ENCODE measurements around the gene KRI1.

KRI1 gene

DNA sequence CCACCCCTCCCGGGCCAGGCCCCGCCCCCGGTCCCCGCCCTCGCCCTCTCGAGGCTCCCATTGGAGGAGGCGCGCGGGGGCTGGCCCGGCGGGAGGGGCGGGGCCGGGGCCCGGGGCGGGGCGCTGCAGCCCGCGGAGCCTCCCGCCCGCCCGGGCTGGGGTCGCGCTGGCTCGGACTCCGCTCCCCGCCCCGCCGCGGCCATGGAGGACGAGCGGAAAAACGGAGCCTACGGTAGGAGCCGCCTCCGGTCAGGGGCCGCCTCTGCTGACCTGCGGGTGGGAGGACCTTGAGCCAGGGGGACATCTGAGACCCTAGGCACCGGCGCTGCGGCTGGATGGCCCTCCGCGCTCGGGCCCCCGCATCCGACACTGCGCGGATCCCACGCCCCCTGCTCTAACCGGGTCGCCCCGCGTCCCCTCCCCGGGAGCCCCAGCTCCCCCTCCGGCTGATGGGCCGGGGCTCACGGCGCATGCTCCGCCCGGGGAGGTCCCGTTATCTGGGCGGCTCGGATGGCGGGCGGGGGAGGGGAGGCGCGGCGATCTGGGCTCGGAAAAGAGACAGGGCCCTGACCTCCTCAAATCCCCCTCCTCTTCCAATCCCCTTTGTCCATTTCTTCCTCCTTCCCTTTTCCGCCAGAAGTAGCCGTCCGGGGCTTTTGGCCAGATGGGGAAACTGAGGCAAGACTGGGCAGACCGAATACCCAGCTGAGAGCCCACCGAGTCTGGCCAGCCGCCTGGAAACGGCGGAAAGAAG lies 36.7 kb upstream of the KRI1 start:
- ATAC-seq = peak; percentile 96
- TF ChIP-seq, protein P1, sequence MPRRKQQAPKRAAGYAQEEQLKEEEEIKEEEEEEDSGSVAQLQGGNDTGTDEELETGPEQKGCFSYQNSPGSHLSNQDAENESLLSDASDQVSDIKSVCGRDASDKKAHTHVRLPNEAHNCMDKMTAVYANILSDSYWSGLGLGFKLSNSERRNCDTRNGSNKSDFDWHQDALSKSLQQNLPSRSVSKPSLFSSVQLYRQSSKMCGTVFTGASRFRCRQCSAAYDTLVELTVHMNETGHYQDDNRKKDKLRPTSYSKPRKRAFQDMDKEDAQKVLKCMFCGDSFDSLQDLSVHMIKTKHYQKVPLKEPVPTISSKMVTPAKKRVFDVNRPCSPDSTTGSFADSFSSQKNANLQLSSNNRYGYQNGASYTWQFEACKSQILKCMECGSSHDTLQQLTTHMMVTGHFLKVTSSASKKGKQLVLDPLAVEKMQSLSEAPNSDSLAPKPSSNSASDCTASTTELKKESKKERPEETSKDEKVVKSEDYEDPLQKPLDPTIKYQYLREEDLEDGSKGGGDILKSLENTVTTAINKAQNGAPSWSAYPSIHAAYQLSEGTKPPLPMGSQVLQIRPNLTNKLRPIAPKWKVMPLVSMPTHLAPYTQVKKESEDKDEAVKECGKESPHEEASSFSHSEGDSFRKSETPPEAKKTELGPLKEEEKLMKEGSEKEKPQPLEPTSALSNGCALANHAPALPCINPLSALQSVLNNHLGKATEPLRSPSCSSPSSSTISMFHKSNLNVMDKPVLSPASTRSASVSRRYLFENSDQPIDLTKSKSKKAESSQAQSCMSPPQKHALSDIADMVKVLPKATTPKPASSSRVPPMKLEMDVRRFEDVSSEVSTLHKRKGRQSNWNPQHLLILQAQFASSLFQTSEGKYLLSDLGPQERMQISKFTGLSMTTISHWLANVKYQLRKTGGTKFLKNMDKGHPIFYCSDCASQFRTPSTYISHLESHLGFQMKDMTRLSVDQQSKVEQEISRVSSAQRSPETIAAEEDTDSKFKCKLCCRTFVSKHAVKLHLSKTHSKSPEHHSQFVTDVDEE (CRISPR knock-in tag; IDR thresholded peaks at IDR 0.05) = no peak
- TF ChIP-seq, protein P2, sequence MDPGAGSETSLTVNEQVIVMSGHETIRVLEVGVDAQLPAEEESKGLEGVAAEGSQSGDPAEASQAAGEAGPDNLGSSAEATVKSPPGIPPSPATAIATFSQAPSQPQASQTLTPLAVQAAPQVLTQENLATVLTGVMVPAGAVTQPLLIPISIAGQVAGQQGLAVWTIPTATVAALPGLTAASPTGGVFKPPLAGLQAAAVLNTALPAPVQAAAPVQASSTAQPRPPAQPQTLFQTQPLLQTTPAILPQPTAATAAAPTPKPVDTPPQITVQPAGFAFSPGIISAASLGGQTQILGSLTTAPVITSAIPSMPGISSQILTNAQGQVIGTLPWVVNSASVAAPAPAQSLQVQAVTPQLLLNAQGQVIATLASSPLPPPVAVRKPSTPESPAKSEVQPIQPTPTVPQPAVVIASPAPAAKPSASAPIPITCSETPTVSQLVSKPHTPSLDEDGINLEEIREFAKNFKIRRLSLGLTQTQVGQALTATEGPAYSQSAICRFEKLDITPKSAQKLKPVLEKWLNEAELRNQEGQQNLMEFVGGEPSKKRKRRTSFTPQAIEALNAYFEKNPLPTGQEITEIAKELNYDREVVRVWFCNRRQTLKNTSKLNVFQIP (CRISPR knock-in tag; IDR thresholded peaks at IDR 0.05; ENCODE audit: borderline replicate concordance, low read depth) = no peak
- TF ChIP-seq CSDC2 (CRISPR knock-in tag; IDR thresholded peaks at IDR 0.05) = no peak

DNA sequence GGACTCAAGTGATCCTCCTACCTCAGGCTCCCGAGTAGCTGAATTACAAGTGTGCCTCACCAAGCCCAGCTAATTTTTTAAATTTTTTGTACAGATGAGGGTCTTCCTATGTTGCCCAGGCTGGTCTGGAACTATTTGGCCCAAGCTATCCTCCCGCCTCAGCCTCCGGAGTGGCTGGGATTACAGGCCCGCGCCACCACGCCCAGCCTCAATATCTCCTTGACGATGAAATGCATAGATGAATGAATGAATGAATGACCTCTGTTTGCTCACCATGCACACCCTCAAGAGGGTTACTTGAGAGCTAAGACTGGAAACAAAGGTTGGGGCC lies 36.2 kb upstream of the KRI1 start:
- TF ChIP-seq ZNF8 (CRISPR knock-in tag; IDR thresholded peaks at IDR 0.05) = no peak
- TF ChIP-seq PPARA (CRISPR knock-in tag; IDR thresholded peaks at IDR 0.05; ENCODE audit: borderline replicate concordance) = no peak
- TF ChIP-seq TCF4 (CRISPR knock-in tag; IDR thresholded peaks at IDR 0.05; ENCODE audit: borderline replicate concordance) = no peak
- ATAC-seq = no peak; the same call in 2 of the 3 replicates

DNA sequence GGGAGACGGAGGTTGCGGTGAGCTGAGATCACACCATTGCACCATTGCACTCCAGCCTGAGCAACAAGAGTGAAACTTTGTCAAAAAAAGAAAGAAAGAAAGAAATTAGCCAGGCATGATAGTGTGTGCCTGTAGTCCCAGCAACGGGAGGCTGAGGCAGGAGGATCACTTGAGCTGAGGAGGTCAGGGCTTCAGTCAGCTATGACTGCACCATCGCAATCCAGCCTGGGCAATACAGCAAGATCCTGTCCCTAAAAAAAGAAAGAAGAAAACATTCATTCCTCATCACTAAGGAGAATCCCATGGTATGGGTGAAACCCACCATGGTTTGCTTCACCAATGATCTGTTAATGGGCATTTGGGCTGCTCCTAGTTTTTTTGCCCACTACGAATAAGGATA lies 34.3 kb upstream of the KRI1 start:
- ATAC-seq = no peak
- TF ChIP-seq ZNF8 (CRISPR knock-in tag; IDR thresholded peaks at IDR 0.05) = no peak
- no peak for TF ChIP-seq CSDC2 (CRISPR knock-in tag; IDR thresholded peaks at IDR 0.05)
- TF ChIP-seq SNAI2 (CRISPR knock-in tag; IDR thresholded peaks at IDR 0.05) = no peak
- no peak for TF ChIP-seq ZC3H10 (CRISPR knock-in tag; IDR thresholded peaks at IDR 0.05)
- TF ChIP-seq, protein P2 (CRISPR knock-in tag; IDR thresholded peaks at IDR 0.05; ENCODE audit: borderline replicate concordance, low read depth) = no peak
- no peak for TF ChIP-seq TCF4 (CRISPR knock-in tag; IDR thresholded peaks at IDR 0.05; ENCODE audit: borderline replicate concordance)
- TF ChIP-seq, protein P3, sequence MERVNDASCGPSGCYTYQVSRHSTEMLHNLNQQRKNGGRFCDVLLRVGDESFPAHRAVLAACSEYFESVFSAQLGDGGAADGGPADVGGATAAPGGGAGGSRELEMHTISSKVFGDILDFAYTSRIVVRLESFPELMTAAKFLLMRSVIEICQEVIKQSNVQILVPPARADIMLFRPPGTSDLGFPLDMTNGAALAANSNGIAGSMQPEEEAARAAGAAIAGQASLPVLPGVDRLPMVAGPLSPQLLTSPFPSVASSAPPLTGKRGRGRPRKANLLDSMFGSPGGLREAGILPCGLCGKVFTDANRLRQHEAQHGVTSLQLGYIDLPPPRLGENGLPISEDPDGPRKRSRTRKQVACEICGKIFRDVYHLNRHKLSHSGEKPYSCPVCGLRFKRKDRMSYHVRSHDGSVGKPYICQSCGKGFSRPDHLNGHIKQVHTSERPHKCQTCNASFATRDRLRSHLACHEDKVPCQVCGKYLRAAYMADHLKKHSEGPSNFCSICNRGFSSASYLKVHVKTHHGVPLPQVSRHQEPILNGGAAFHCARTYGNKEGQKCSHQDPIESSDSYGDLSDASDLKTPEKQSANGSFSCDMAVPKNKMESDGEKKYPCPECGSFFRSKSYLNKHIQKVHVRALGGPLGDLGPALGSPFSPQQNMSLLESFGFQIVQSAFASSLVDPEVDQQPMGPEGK (CRISPR knock-in tag; IDR thresholded peaks at IDR 0.05; ENCODE audit: borderline replicate concordance) = no peak
- no peak for TF ChIP-seq BACH2 (CRISPR knock-in tag; IDR thresholded peaks at IDR 0.05; ENCODE audit: borderline replicate concordance)
- TF ChIP-seq, protein P4, sequence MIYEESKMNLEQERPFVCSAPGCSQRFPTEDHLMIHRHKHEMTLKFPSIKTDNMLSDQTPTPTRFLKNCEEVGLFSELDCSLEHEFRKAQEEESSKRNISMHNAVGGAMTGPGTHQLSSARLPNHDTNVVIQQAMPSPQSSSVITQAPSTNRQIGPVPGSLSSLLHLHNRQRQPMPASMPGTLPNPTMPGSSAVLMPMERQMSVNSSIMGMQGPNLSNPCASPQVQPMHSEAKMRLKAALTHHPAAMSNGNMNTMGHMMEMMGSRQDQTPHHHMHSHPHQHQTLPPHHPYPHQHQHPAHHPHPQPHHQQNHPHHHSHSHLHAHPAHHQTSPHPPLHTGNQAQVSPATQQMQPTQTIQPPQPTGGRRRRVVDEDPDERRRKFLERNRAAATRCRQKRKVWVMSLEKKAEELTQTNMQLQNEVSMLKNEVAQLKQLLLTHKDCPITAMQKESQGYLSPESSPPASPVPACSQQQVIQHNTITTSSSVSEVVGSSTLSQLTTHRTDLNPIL (CRISPR knock-in tag; IDR thresholded peaks at IDR 0.05; ENCODE audit: low read depth) = no peak
- no peak for TF ChIP-seq PPARA (CRISPR knock-in tag; IDR thresholded peaks at IDR 0.05; ENCODE audit: borderline replicate concordance)
- TF ChIP-seq, protein P5, sequence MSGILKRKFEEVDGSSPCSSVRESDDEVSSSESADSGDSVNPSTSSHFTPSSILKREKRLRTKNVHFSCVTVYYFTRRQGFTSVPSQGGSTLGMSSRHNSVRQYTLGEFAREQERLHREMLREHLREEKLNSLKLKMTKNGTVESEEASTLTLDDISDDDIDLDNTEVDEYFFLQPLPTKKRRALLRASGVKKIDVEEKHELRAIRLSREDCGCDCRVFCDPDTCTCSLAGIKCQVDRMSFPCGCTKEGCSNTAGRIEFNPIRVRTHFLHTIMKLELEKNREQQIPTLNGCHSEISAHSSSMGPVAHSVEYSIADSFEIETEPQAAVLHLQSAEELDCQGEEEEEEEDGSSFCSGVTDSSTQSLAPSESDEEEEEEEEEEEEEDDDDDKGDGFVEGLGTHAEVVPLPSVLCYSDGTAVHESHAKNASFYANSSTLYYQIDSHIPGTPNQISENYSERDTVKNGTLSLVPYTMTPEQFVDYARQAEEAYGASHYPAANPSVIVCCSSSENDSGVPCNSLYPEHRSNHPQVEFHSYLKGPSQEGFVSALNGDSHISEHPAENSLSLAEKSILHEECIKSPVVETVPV (CRISPR knock-in tag; IDR thresholded peaks at IDR 0.05) = no peak
- TF ChIP-seq GLIS3 (CRISPR knock-in tag; IDR thresholded peaks at IDR 0.05) = no peak
- TF ChIP-seq ZNF70 (CRISPR knock-in tag; IDR thresholded peaks at IDR 0.05) = no peak
- TF ChIP-seq ZFP3 (CRISPR knock-in tag; IDR thresholded peaks at IDR 0.05) = no peak
